Testis (tissue), 2 donors: ENCODE results near the gene OCA2.

Source experiments
- POLR2A ChIP-seq: fragments of 450-650 bp; IDR thresholded peaks from one replicate; pipeline ENCODE4 v1.6.1; 2017; ENCODE audit warnings: antibody characterized with exemption, mild to moderate bottlenecking, moderate library complexity
- TF ChIP-seq, protein P1 (sequence below), 3 experiments: fragments of 450-650 bp in 2 of 3; fragments of 200-600 bp in 1 of 3; sonication (generic) in 1 of 3; IDR thresholded peaks; one replicate each; pipeline ENCODE4 v1.5.1; 2016 to 2019; ENCODE audit warnings: antibody characterized with exemption in 3 of 3, mild to moderate bottlenecking in 2 of 3, moderate library complexity in 1 of 3

DNA sequence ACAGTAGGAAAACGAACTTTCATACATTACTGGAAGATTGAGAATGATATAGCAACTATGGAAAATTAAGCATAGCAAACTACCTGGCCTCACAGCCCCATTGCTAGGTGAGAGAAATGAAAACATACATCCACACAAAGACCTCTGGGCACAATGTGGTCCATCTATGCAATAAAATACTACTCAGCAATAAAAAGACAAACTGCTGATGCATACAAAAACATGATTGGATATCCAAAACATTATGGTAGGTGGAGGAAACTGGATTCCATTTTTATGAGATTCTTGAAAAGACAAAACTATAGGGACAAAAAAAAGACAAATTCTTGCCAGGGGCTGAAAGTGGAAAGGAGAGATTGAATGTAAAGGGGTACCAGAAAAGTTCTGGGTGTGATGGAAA lies 308.8 kb downstream of the OCA2 start:
- no peak for TF ChIP-seq POLR2A
- TF ChIP-seq, protein P1, sequence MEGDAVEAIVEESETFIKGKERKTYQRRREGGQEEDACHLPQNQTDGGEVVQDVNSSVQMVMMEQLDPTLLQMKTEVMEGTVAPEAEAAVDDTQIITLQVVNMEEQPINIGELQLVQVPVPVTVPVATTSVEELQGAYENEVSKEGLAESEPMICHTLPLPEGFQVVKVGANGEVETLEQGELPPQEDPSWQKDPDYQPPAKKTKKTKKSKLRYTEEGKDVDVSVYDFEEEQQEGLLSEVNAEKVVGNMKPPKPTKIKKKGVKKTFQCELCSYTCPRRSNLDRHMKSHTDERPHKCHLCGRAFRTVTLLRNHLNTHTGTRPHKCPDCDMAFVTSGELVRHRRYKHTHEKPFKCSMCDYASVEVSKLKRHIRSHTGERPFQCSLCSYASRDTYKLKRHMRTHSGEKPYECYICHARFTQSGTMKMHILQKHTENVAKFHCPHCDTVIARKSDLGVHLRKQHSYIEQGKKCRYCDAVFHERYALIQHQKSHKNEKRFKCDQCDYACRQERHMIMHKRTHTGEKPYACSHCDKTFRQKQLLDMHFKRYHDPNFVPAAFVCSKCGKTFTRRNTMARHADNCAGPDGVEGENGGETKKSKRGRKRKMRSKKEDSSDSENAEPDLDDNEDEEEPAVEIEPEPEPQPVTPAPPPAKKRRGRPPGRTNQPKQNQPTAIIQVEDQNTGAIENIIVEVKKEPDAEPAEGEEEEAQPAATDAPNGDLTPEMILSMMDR (IDR thresholded peaks at IDR 0.05) = no peak
